ENCODE results near the gene ENTPD1.

Gene ENTPD1

DNA sequence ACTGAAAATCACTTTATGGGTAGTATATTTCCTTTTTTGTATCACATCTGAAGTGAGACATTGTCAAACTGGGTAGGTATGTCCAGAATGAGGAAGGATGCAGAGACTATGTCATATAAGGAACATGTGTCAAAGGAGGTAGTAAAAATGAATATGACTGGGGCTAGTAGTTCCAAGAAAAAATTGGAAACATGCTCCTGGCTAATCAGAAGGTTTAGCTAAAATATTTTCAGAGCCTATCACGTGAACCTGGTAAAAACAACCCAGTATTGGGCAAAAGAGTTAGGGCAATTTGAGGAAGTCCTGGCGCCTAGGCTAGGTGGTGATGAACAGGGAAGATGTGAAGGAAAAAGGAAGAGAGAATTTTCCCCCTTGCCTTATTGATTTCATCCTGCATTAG, 26.4 kb downstream of the ENTPD1 start:
- ChIA-PET POLR2A (interaction anchor here (0.9 to 5.9 kb wide), 3 partner anchors 25 to 55 kb away, joined by 3 to 47 read pairs (median 4); partner anchors contain the start of gene ENTPD1), CTCF (interaction anchor here (1.2 to 6.2 kb wide), 7 partner anchors 10 to 88 kb away, joined by 3 to 82 read pairs (median 7); partner anchors contain the start of genes ENTPD1 and TCTN3)
- no peak for DNase-seq (ENCODE audit: extremely low spot score)
- TF ChIP-seq, protein P1, sequence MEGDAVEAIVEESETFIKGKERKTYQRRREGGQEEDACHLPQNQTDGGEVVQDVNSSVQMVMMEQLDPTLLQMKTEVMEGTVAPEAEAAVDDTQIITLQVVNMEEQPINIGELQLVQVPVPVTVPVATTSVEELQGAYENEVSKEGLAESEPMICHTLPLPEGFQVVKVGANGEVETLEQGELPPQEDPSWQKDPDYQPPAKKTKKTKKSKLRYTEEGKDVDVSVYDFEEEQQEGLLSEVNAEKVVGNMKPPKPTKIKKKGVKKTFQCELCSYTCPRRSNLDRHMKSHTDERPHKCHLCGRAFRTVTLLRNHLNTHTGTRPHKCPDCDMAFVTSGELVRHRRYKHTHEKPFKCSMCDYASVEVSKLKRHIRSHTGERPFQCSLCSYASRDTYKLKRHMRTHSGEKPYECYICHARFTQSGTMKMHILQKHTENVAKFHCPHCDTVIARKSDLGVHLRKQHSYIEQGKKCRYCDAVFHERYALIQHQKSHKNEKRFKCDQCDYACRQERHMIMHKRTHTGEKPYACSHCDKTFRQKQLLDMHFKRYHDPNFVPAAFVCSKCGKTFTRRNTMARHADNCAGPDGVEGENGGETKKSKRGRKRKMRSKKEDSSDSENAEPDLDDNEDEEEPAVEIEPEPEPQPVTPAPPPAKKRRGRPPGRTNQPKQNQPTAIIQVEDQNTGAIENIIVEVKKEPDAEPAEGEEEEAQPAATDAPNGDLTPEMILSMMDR (IDR thresholded peaks at IDR 0.05; ENCODE audit: control extremely low read depth, extremely low read depth, low read depth, missing control alignments) = no peak

DNA sequence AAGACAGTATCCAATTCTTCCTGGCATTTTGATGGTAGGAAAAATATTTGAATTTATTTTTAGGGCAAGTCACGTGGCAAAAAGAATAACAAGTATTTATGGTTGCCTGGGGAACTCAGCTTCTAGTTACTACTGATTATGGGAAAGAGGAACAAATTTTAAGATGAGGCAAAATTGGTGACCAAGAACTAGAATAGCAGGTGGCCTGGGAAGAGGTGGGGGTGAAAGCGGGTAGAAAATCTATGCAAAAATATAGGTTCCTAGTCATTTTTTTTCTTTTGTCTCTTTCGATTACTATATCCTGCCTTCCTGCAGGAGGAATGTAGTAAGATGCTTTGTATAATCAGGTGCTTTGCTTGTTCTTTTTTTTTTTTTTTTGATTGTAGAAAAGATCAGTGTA, 27.8 kb downstream of the ENTPD1 start:
- TF ChIP-seq, protein P1 (IDR thresholded peaks at IDR 0.05; ENCODE audit: control extremely low read depth, extremely low read depth, low read depth, missing control alignments) = no peak
- ChIA-PET POLR2A (interaction anchor here (0.7 to 5.9 kb wide), 5 partner anchors 9 to 510 kb away, joined by 3 to 47 read pairs (median 3); partner anchors contain the start of gene ENTPD1), CTCF (interaction anchor here (1.0 to 6.2 kb wide), 9 partner anchors 12 to 90 kb away, joined by 3 to 82 read pairs (median 7); partner anchors contain the start of genes ENTPD1 and TCTN3)
- peak; percentile 26 for DNase-seq (ENCODE audit: extremely low spot score)

DNA sequence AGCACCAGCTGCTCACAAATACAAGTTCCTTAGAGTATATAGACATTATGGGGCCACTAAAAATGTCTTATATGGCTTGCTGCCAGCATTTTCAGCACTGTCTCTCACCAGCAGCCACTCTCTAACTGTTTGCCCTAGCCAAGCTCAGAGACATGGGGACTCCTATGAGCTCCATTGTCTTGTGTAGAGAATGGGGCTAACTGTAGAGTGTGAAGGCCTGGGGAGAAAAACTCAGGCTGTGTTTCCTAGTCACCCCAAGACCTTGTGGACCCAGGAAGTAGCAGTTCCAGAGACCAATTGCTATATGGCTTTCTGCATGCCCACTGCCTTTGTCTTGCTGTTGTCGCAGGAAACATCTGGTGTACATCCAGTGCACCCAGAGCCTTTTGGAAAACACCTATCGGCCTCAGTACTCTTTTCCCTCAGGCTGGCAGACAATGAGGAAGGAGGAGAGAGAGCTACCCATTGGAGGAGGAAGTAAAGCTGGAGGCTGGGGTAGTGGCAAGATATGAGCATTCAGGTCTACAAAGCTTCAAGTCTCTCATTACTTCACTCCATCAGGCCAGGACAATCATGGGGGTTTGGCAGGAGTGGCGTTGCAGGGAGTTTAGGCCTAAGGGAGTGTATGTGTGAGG, 28.4 kb downstream of the ENTPD1 start:
- ChIA-PET POLR2A (interaction anchor here (0.7 to 5.9 kb wide), 6 partner anchors 8 to 54 kb away, joined by 3 to 47 read pairs (median 4); partner anchors contain the start of gene ENTPD1), CTCF (interaction anchor here (1.1 to 6.2 kb wide), 14 partner anchors 11 to 90 kb away, joined by 3 to 82 read pairs (median 6); partner anchors contain the start of genes ENTPD1 and TCTN3)
- no peak for DNase-seq (ENCODE audit: extremely low spot score)

DNA sequence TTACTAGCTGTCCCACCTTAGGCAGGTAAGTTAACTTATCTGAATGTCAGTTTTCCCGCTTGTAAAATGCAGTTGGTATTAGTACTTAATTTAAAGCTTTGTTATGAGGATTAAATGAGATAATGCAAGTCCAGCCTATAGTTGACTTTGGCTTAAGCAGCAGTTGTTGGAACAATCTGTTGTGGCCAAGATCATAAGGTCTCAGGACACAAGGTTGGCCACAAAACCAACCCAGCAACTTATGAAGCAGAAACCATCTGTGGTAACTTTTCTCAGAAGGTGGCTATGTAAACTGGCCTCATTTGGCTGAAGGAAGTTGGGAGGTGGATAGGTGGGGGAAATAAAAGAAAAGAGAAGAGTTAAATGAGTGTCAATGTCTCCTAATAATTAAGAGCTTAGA, 29.4 kb downstream of the ENTPD1 start:
- POLR2A ChIA-PET = interaction anchor here (1.3 to 5.9 kb wide), 4 partner anchors 25 to 53 kb away, joined by 6 to 47 read pairs (median 12); partner anchors contain the start of gene ENTPD1

More for the DNA sequence above, 28.4 kb downstream of the ENTPD1 start:
- TF ChIP-seq, protein P1 (IDR thresholded peaks at IDR 0.05; ENCODE audit: control extremely low read depth, extremely low read depth, low read depth, missing control alignments) = no peak

DNA sequence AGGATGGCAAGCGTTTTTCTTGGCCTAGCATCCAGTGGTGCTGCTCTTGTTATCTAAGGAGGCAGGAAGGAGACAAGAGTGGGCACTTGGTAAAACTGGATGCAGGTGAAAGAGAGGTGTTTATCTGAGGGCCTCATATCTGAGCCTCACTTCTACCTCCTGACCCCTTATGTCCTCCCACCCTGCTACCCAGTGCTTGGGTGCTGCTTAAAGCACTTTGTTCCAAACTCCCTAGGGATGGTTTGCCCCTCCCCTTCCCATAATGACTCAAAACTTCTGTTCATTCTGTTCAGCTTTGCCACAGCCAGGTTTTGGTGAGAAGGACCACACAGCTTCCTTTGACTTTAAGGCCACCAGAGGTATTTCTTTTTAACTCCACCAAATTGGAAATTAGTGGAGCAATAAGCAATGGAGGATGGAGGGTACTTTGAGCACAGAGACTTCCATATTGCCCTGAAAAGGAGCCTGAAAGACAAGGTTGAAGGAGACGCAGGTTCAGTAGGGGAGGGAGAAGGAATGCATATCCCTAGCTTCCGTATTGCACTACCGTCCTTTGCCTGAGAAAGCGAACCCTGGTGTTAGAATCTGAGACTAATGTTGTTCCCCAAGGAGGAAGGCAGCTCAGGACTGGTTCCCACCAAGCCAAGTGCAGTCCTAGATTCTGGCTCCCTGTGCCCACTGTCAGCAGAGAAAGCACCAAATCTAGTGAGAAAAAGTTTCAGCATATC, 30.1 kb downstream of the ENTPD1 start:
- CTCF ChIA-PET = interaction anchor here (0.8 to 6.2 kb wide), 14 partner anchors 10 to 92 kb away, joined by 3 to 82 read pairs (median 5); partner anchors contain the start of genes ENTPD1 and TCTN3
- DNase-seq (ENCODE audit: extremely low spot score) = no peak

More for the DNA sequence above, 29.4 kb downstream of the ENTPD1 start:
- CTCF ChIA-PET = interaction anchor here (1.1 to 6.2 kb wide), 15 partner anchors 11 to 91 kb away, joined by 3 to 82 read pairs (median 5); partner anchors contain the start of genes ENTPD1 and TCTN3
- DNase-seq (ENCODE audit: extremely low spot score) = no peak
- TF ChIP-seq, protein P1 (IDR thresholded peaks at IDR 0.05; ENCODE audit: control extremely low read depth, extremely low read depth, low read depth, missing control alignments) = no peak

More for the DNA sequence above, 30.1 kb downstream of the ENTPD1 start:
- TF ChIP-seq, protein P1 (IDR thresholded peaks at IDR 0.05; ENCODE audit: control extremely low read depth, extremely low read depth, low read depth, missing control alignments) = no peak
- POLR2A ChIA-PET = interaction anchor here (0.9 to 5.9 kb wide), 5 partner anchors 19 to 52 kb away, joined by 6 to 47 read pairs (median 6); partner anchors contain the start of gene ENTPD1

Measured in GM10248 (cell line).